ENCODE results near the gene CCNY. TPM values are rescaled to one million over a fixed set of nuclear protein-coding genes. Genes with fewer than 3 reads are reported as not detected.

The CCNY gene
- total and polyA plus RNA-seq, 2 of the 13 experiments (the other 11 are each of a cell fraction or from before 2014, with no cell fraction given) = 48.2 to 54.7 TPM

DNA sequence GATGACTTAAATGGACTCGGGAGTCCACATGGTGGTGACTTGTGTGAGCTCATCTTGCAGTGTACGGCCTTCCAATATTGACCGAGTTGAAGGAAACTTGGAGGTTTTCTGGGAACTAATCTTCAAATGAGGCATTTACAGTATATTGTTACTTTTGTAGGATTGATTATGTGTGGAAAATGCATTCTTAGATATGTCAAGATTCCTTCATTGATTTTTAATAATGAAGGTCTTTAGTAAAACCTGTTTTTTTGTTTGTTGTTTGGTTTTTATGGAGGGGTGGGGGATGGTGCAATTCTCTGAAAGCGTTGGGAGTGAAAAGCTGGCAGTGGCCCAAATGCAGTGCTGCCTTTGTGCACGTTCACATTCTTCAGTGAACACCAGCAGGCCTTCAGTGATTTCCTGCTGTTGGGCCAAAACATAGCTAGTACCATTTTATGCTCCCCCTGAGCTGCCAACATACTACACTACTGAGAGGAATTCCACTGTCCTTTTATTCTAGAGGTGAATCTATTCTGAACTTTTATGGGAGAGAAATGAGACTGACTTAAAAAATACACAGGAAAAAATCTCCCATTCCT is 50.4 kb downstream of the CCNY start (continued):
- TF ChIP-seq HNRNPLL (IDR thresholded peaks at IDR 0.05; ENCODE audit: low read depth, low read length, poor library complexity, severe bottlenecking) (no peak), ZNF660 (CRISPR knock-in tag; IDR thresholded peaks at IDR 0.05; ENCODE audit: borderline replicate concordance, low read depth) (no peak), SNRNP70 (IDR thresholded peaks at IDR 0.05; ENCODE audit: low read depth, low read length) (no peak), ZSCAN30 (CRISPR knock-in tag; IDR thresholded peaks at IDR 0.05) (no peak), ZNF839 (CRISPR knock-in tag; IDR thresholded peaks at IDR 0.05; ENCODE audit: borderline replicate concordance) (no peak), GTF3A (CRISPR knock-in tag; conservative IDR thresholded peaks at IDR 0.05) (no peak), MED1 (CRISPR knock-in tag; IDR thresholded peaks at IDR 0.05) (peak; percentile 40; the same call in 1 of the 2 replicates), TEAD3 (CRISPR knock-in tag; optimal IDR thresholded peaks at IDR 0.05; ENCODE audit: borderline replicate concordance) (peak; percentile 25), ZNF501 (CRISPR knock-in tag; IDR thresholded peaks at IDR 0.05) (no peak), ZFY (CRISPR knock-in tag; IDR thresholded peaks at IDR 0.05) (no peak), NFATC3 (CRISPR knock-in tag; IDR thresholded peaks at IDR 0.05) (no peak), ZNF547 (CRISPR knock-in tag; IDR thresholded peaks at IDR 0.05) (no peak), PHB2 (IDR thresholded peaks at IDR 0.05; ENCODE audit: partially characterized antibody) (no peak), SOX5 (CRISPR knock-in tag; IDR thresholded peaks at IDR 0.05; ENCODE audit: borderline replicate concordance) (peak; percentile 43; the same call in 1 of the 2 replicates), GLI4 (CRISPR knock-in tag; IDR thresholded peaks at IDR 0.05; ENCODE audit: borderline replicate concordance) (no peak), KAT8 (CRISPR knock-in tag; IDR thresholded peaks at IDR 0.05) (0 out of 2 replicates have a peak, but pooled peaks have one; percentile 15), THYN1 (CRISPR knock-in tag; IDR thresholded peaks at IDR 0.05; ENCODE audit: borderline replicate concordance, low read depth) (no peak), GATAD2A (CRISPR knock-in tag; IDR thresholded peaks at IDR 0.05) (peak; percentile 50), ZNF816 (CRISPR knock-in tag; IDR thresholded peaks at IDR 0.05; ENCODE audit: borderline replicate concordance) (peak; percentile 28; the same call in 1 of the 2 replicates)
- TF ChIP-seq, protein P1, sequence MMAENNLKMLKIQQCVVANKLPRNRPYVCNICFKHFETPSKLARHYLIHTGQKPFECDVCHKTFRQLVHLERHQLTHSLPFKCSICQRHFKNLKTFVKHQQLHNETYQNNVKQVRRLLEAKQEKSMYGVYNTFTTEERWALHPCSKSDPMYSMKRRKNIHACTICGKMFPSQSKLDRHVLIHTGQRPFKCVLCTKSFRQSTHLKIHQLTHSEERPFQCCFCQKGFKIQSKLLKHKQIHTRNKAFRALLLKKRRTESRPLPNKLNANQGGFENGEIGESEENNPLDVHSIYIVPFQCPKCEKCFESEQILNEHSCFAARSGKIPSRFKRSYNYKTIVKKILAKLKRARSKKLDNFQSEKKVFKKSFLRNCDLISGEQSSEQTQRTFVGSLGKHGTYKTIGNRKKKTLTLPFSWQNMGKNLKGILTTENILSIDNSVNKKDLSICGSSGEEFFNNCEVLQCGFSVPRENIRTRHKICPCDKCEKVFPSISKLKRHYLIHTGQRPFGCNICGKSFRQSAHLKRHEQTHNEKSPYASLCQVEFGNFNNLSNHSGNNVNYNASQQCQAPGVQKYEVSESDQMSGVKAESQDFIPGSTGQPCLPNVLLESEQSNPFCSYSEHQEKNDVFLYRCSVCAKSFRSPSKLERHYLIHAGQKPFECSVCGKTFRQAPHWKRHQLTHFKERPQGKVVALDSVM (CRISPR knock-in tag; IDR thresholded peaks at IDR 0.05) = no peak
- TF ChIP-seq, protein P2, sequence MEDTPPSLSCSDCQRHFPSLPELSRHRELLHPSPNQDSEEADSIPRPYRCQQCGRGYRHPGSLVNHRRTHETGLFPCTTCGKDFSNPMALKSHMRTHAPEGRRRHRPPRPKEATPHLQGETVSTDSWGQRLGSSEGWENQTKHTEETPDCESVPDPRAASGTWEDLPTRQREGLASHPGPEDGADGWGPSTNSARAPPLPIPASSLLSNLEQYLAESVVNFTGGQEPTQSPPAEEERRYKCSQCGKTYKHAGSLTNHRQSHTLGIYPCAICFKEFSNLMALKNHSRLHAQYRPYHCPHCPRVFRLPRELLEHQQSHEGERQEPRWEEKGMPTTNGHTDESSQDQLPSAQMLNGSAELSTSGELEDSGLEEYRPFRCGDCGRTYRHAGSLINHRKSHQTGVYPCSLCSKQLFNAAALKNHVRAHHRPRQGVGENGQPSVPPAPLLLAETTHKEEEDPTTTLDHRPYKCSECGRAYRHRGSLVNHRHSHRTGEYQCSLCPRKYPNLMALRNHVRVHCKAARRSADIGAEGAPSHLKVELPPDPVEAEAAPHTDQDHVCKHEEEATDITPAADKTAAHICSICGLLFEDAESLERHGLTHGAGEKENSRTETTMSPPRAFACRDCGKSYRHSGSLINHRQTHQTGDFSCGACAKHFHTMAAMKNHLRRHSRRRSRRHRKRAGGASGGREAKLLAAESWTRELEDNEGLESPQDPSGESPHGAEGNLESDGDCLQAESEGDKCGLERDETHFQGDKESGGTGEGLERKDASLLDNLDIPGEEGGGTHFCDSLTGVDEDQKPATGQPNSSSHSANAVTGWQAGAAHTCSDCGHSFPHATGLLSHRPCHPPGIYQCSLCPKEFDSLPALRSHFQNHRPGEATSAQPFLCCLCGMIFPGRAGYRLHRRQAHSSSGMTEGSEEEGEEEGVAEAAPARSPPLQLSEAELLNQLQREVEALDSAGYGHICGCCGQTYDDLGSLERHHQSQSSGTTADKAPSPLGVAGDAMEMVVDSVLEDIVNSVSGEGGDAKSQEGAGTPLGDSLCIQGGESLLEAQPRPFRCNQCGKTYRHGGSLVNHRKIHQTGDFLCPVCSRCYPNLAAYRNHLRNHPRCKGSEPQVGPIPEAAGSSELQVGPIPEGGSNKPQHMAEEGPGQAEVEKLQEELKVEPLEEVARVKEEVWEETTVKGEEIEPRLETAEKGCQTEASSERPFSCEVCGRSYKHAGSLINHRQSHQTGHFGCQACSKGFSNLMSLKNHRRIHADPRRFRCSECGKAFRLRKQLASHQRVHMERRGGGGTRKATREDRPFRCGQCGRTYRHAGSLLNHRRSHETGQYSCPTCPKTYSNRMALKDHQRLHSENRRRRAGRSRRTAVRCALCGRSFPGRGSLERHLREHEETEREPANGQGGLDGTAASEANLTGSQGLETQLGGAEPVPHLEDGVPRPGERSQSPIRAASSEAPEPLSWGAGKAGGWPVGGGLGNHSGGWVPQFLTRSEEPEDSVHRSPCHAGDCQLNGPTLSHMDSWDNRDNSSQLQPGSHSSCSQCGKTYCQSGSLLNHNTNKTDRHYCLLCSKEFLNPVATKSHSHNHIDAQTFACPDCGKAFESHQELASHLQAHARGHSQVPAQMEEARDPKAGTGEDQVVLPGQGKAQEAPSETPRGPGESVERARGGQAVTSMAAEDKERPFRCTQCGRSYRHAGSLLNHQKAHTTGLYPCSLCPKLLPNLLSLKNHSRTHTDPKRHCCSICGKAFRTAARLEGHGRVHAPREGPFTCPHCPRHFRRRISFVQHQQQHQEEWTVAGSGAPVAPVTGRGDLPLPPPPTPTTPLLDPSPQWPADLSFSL (CRISPR knock-in tag; IDR thresholded peaks at IDR 0.05) = no peak
- TF ChIP-seq, protein P3, sequence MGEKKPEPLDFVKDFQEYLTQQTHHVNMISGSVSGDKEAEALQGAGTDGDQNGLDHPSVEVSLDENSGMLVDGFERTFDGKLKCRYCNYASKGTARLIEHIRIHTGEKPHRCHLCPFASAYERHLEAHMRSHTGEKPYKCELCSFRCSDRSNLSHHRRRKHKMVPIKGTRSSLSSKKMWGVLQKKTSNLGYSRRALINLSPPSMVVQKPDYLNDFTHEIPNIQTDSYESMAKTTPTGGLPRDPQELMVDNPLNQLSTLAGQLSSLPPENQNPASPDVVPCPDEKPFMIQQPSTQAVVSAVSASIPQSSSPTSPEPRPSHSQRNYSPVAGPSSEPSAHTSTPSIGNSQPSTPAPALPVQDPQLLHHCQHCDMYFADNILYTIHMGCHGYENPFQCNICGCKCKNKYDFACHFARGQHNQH (CRISPR knock-in tag; IDR thresholded peaks at IDR 0.05) = peak; percentile 44; the same call in 1 of the 2 replicates

All from HepG2 (cell line).